Coronary artery (tissue), 2 donors: Measurements from ENCODE around the gene SLC23A2.
"Not testable (repeated sequence)": the region's sequence is repeated elsewhere in the genome, so short reads cannot be mapped to it uniquely, and the experiment has no call there.

Experiments
- DNase-seq: peaks from one replicate; pipeline ENCODE4 v3.0.0-alpha.2; 2017; ENCODE audit warnings: low spot score
- H3K27ac ChIP-seq, 2 donors: fragments of 200-600 bp; sonication (generic); one replicate each; pipeline ENCODE4 v1.5.1; 2016 to 2019
- H3K4me3 ChIP-seq: fragments of 200-600 bp; sonication (generic); 2 replicates; pipeline ENCODE4 v1.5.1; 2016; ENCODE audit warnings: mild to moderate bottlenecking, moderate library complexity
- TF ChIP-seq, protein P1 (sequence below): fragments of 200-600 bp; sonication (generic); IDR thresholded peaks from one replicate; pipeline ENCODE4 v1.5.1; 2019; ENCODE audit warnings: antibody characterized with exemption

The SLC23A2 gene

DNA sequence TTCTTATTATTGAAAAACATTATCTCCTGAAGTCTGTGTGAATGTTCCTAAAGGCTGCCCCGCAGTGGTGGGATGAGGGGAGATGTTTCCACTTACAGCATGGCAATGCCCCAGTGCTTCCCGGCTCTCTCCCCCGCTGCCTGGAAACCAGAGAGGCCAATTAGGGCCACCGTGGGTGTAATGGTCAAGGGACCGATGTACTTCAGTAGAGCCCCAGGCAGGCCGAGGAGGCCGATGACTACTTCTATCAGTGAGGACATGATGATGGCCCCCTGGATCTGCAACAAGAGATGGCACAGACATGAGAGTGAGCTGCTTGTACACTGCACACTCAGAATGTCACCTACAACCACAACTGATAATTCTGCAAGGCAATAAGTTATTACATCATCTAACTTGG, 117.8 kb downstream of the SLC23A2 start:
- Histone ChIP-seq H3K27ac (peak overlapping the region; percentile 4 to 41), H3K4me3 (no peak overlapping the region)
- peak; percentile 66 for DNase-seq
- TF ChIP-seq, protein P1, sequence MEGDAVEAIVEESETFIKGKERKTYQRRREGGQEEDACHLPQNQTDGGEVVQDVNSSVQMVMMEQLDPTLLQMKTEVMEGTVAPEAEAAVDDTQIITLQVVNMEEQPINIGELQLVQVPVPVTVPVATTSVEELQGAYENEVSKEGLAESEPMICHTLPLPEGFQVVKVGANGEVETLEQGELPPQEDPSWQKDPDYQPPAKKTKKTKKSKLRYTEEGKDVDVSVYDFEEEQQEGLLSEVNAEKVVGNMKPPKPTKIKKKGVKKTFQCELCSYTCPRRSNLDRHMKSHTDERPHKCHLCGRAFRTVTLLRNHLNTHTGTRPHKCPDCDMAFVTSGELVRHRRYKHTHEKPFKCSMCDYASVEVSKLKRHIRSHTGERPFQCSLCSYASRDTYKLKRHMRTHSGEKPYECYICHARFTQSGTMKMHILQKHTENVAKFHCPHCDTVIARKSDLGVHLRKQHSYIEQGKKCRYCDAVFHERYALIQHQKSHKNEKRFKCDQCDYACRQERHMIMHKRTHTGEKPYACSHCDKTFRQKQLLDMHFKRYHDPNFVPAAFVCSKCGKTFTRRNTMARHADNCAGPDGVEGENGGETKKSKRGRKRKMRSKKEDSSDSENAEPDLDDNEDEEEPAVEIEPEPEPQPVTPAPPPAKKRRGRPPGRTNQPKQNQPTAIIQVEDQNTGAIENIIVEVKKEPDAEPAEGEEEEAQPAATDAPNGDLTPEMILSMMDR = no peak

DNA sequence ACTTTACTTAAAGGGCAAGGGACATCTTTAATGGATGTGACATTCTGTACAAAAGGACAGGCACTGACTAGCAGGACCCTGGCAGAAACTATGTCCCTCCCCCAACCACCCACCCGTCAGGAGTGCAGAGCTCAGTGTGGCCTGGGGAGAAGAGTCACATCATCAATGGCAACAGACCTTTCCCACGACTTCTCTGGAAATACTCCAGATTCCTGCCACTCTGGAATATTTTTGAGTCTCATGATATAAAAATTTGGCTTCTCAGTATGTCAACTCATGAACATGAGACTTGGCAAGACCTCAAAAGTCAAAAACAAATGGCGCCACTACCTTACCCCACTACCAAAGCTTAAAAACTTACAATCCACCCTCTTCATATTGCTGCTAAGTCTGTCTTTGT, 118.3 kb downstream of the SLC23A2 start:
- TF ChIP-seq, protein P1 = no peak
- H3K4me3 ChIP-seq = no peak overlapping the region
- DNase-seq = peak; percentile 14
- peak overlapping the region; percentile 4 to 41 for H3K27ac ChIP-seq

DNA sequence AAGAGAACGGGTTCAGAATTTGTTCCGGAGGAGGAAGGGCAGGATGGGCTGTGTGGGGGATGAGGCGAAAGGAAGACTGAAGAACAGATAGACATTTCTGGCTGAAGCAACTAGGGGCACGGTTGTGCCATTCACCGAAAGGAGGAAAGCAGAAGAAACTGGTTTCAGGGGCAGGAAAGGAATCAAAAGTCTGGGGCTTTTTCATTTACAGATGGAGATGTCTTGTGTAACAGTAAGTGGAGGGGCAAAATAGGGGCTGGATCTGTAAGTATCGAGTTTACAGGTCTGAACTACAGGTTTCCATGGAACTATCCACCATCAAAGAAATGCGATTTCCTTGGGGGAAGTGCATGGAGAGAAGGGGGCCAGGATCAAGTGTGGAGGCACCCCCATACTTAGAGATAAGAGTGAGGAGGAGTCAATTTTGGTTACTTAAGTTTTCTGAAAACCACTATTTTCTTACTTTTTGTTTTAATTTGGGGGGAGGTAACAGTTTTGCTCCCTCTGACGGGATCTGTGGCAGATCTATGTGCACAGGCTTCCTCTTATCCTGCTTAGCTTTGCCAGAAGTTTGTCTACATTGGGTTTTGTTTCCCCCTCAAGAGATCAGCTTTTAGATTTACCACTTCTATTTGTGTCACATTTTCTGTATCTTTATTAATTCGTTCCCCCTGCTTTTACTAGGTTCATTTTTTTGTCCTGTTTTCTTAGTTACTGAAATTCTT, 120.1 kb downstream of the SLC23A2 start:
- TF ChIP-seq, protein P1 = no peak
- Histone ChIP-seq H3K4me3 (no peak overlapping the region), H3K27ac (no peak overlapping the region)
- no peak for DNase-seq

DNA sequence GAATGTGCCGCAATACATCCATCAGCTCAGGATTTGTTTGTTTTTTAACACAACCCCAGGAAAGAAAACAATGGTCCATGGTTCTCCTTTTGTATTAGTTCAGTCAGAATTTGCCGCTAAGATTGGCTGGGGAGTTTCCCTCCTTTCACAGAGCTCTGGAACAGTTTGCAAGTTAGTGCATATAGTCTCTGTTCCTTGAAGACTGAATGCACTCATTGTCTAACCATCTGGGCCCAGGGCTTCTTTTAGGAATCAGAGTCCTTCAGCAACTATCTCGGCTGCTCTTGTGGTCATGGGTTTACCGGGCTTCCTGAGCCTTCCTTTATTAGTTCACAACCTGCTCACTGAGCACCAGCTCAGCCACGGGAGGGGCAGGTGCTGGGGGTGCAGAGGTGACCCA, 121.3 kb downstream of the SLC23A2 start:
- DNase-seq = no peak
- Histone ChIP-seq H3K27ac (no peak overlapping the region), H3K4me3 (no peak overlapping the region)
- TF ChIP-seq, protein P1 = no peak

DNA sequence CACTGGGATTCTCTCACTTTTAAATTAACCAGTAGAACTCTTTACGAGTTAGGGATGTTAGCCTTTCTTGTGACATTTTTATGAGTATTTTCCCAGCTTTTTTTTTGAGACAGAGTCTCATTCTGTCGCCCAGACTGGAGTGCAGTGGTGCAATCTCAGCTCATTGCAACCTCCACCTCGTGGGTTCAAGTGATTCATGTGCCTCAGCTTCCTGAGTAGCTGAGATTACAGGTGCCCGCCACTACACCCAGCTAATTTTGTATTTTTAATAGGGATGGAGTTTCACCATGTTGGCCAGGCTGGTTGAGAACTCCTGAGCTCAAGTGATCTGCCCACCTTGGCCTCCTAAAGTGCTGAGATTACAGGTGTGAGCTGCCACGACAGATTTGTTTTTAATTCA, 123.2 kb downstream of the SLC23A2 start:
- H3K4me3 ChIP-seq, DNase-seq, H3K27ac ChIP-seq: not testable (repeated sequence)

DNA sequence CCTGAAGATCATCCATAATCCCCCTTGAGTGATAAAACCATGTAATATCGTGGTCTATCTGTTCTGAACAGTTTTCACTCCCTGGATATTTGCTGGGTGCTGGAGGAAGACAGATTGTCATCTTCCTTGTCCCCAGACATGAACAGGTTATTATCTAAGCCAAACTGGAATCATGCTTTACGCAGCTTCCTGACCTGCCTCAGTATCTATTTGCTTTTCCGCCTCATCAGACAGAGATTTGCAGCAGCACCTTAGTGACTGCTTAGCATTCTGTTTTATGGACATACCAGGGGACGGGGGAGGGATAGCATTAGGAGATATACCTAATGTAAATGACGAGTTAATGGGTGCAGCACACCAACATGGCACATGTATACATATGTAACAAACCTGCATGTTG, 124.6 kb downstream of the SLC23A2 start:
- H3K27ac ChIP-seq = no peak overlapping the region
- TF ChIP-seq, protein P1 = no peak
- no peak for DNase-seq
- H3K4me3 ChIP-seq = no peak overlapping the region

DNA sequence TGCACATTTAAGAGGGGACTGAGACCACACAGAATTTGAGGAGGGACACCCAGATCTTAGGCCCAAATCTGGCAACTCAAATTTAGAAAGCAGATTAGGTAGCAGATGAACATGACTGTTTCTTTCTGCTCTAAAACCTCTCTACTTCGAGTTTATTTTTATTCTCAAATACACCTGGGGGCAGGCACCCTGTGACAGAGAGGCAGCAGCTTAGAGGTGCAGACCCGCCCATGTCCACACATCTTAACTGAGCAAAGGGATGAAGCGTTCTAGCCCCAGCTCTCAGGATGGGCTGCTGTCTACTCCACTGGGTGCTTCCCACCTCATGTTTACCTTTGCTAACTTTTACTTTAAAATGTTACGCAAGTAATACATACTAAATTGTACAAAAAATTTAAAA, 125.0 kb downstream of the SLC23A2 start:
- TF ChIP-seq, protein P1 = no peak
- H3K4me3 ChIP-seq = no peak overlapping the region
- no peak overlapping the region for H3K27ac ChIP-seq
- DNase-seq = peak; percentile 52
